ENCODE measurements around the gene HDGFL2. TPM values are rescaled to one million over a fixed set of nuclear protein-coding genes. Genes with fewer than 3 reads are reported as not detected.
"Not testable (repeated sequence)": the region's sequence is repeated elsewhere in the genome, so short reads cannot be mapped to it uniquely, and the experiment has no call there.

The HDGFL2 gene
- polyA plus RNA-seq, 12 donors, result 46.8 to 76.7 (median 51.3) TPM; not detected in 1

- DNase-seq, result no peak
Measured at GRCh38 chr19:4511300-4512054, 39.4 kb downstream of the HDGFL2 start.

- DNase-seq, result no peak
Measured at GRCh38 chr19:4512070-4512469, 40.0 kb downstream of the HDGFL2 start.

- DNase-seq, result no peak
Measured at GRCh38 chr19:4513248-4513647, 41.2 kb downstream of the HDGFL2 start.

GRCh38 chr19:4515732-4516131 is 43.6 kb downstream of the HDGFL2 start:
- DNase-seq, result no peak

GRCh38 chr19:4516199-4516938 is 44.3 kb downstream of the HDGFL2 start:
- no peak for DNase-seq

GRCh38 chr19:4516939-4517300 is 44.8 kb downstream of the HDGFL2 start:
- no peak for DNase-seq

- DNase-seq, result no peak
Measured at GRCh38 chr19:4517451-4518057, 45.5 kb downstream of the HDGFL2 start.

GRCh38 chr19:4518345-4519171 is 46.5 kb downstream of the HDGFL2 start, which contains the start of gene PLIN4:
TSS of gene PLIN4 (minus strand) at chr19:4518486. CDS start at chr19:4518272, 214 bp downstream.
- DNase-seq, result peak; percentile 38

- DNase-seq, result no peak
Measured at GRCh38 chr19:4519172-4519496, 47.0 kb downstream of the HDGFL2 start.

GRCh38 chr19:4519521-4520277 is 47.6 kb downstream of the HDGFL2 start:
- no peak for DNase-seq

- no peak for DNase-seq
Measured at GRCh38 chr19:4521170-4521887, 49.2 kb downstream of the HDGFL2 start.

GRCh38 chr19:4521888-4522242 is 49.8 kb downstream of the HDGFL2 start:
- no peak for DNase-seq

GRCh38 chr19:4522291-4523002 is 50.4 kb downstream of the HDGFL2 start:
- DNase-seq, result no peak

- DNase-seq, result no peak
Measured at GRCh38 chr19:4523306-4524110, 51.4 kb downstream of the HDGFL2 start.

- DNase-seq, result peak; percentile 38
Measured at GRCh38 chr19:4524808-4525562, 52.9 kb downstream of the HDGFL2 start.

- DNase-seq, result no peak
Measured at GRCh38 chr19:4525563-4526002, 53.5 kb downstream of the HDGFL2 start.

GRCh38 chr19:4527377-4527776 is 55.3 kb downstream of the HDGFL2 start:
- DNase-seq, result not testable (repeated sequence)

- no peak for DNase-seq
Measured at GRCh38 chr19:4528843-4529242, 56.7 kb downstream of the HDGFL2 start.
